NOMO-1 (cell line): ENCODE data around the gene ERN1.
"Not testable (repeated sequence)": the region's sequence is repeated elsewhere in the genome, so short reads cannot be mapped to it uniquely, and the experiment has no call there.

Source experiments
- DNase-seq, 2 experiments: peaks; one replicate each; lab custom pipeline; 2025; ENCODE audit not compliant: unreplicated experiment in 2 of 2; lab: John Stamatoyannopoulos, UW

ERN1 gene

DNA sequence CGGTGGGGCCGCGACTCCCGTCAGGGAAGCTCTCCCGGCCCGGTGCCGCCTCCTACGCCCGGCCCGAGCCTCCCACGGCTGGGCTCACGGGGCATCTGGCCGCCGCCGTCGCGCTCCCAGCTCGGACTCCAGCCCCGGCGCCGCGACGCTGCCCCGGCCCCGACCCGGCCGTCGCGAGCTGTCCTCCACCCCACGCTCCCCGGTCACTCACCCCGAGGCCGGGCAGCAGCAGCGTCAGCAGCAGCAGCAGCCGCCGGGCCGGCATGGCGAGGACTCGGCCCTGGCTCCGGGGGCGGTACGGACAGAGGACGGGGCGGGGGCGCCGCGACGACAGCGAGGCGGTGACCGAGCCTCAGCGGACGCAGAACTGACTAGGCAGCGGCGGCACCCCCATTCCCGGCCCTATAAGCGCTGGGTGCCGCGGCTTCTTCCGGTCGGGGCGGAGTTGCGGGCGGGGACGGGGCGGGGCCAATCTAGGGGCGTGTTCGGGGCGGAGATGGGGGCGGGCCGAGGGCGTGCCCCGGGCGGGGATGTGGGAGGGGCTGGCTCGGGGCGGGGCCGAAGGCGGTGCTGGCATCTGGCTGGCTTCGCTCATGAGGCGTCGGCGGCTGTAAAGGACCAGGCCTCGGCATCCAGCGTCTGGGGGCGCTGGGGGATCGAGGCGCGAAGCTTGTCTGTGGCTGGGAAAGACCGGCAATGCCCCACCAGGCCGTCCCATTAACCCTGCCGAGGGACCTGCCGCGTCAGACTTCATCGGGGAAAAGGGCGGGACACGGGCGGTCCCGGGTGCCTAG is at the start of gene ERN1:
ERN1 (minus strand) TSS at position 380 of the 794 bp plus-strand sequence; CDS start at position 265, 115 bp downstream.
- peak; percentile 85 to 88 for DNase-seq

DNA sequence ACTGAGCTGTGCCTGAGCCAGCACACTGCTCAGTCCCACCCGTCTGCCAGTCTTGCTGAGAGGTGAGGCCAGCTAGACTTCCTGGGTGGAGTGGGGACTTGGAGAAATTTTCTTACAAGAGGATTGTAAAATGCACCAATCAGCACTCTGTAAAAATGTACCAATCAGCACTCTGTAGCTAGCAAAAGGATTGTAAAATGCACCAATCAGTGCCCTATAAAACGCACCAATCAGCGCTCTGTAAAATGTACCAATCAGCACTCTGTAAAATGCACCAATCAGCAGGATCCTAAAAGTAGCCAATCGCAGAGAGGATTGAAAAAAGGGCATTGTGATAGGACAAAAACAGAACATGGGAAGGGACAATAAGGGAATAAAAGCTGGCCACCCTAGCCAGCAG is 49.1 kb upstream of the ERN1 start:
- not testable (repeated sequence) for DNase-seq

DNA sequence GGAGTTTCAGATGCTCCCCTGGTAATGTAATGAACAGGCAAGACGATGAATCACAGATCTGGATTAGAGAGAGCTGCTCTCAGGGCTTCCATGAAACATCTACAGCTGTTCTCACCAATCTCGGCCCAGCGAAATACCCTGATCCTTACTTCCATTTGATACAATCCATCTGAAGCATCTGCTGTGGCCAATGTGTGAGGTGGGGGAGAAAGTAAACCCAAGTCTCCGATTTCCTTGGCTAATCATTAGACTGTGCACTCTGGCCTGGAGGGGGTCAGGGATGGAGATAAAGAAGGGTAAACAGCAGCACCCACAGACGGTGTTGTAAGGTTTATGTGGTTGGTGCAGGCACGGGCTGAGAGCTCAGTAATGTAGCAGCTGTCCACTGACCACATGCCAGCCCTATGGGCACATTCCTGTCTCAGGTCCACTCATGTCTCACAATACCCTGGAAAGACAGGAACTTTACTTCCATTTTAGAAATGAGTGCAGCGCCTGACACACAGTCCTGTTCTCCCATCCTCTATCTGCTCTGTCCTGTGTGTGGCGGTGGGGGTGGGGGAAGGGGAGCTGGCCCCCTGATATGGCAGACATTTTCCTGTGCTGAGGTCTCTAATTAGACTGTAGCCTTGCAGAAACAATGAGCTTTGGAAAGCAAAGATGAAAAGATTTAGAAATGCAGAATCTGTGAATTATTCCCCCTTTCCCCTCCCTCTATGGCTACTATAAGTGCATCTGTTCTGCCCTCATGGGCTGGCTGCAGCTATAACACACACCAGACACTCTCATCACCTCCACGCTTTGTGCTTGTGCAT is 48.3 kb upstream of the ERN1 start:
- no peak for DNase-seq

- no peak for DNase-seq
These were observed 47.5 kb upstream of the ERN1 start for GRCh38 chr17:64177311-64178010.

DNA sequence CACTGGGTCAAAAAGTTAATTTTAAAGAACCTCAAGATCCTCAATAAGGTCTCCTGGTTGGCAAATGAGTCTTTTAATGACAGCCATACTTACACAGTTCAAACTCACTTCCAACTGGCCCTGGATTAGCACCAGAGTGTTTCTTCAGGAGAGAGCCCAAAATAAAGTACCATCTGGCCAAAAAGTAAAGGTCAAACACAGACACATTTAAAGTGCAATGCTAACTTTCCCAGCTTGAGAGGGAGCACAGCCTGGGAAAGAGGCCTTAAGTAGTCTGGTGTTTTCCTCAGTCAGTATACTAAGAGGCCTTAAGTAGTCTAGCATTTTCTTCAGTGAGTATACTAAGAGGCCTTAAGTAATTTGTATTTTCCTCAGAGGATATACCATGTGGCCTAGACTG is 46.6 kb upstream of the ERN1 start:
- DNase-seq = no peak

DNA sequence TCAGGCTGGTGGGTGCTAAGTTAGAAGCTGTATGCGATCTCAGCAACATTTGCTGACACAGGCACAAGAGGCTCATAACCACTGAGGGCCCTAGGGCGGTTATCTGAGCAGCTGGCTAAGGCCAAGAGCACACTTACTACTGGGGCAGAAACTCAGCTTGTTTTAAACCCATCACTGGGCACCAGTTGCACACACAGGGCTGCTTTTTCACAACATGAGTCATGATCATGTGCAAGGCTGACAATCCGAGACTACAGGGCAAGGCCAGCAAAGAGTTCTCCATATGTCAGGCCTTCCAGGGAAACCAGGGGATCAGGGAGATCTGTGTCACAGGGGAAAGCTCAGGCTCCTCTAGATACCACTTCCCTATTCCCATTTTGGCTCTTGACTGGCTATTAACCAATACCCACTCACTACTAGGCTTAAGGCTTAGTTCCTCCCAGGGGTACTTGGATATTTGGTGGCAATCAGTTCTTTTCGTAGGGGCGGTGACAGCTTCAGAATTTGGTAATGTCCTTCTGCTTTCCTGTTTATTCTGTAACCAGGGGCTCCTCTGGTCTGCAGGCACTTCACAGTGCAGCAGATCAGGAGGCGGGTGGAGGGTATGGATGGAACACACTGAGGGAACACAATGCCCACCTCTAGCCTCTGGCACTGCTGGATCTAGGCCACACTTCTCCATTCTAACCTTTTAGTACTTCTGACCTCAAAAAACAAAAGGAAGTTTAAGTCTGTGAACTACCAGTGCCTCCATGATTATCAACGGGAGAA is 44.9 kb upstream of the ERN1 start:
- DNase-seq = peak; percentile 91 to 95

DNA sequence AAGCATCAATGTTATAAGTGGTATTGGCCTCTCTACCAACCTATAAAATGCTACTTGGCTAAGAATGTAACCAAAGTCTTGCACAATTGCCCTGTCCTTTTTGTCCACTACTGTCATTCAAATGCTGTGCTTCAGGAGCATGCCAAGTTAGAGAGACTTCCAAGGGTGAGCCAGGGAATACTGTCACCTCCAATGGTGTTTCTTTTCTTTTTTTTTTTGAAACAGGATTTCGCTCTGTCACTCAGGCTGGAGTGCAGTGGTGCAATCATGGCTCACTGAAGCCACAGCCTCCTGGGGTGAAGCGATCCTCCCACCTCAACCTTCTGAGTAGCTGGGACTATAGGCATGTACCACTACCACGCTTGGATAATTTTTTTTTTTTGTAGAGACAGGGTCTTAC is 43.7 kb upstream of the ERN1 start:
- DNase-seq = no peak

- DNase-seq = no peak
These were observed 42.6 kb upstream of the ERN1 start for GRCh38 chr17:64172510-64172909.

- DNase-seq = no peak
These were observed 41.1 kb upstream of the ERN1 start for GRCh38 chr17:64171041-64171440.

DNA sequence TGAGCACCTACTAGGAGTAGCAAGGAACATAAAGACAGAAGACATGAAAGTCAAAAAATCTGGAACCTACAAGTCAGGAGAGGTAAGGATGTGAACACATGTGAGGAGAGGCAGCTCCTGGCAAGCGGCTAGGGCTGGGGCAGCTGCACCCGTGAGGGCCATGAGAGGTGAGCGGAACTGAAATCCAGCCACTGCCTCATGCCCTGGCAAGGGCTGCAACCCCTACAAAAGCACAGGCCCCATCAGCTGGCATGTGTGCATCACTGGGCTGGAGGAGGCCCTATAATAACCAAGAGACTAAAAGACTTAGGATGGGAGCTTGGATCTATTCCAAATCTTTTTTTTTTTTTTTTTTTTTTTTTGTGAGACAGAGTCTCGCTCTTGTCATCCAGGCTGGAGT is 40.3 kb upstream of the ERN1 start:
- no peak for DNase-seq

DNA sequence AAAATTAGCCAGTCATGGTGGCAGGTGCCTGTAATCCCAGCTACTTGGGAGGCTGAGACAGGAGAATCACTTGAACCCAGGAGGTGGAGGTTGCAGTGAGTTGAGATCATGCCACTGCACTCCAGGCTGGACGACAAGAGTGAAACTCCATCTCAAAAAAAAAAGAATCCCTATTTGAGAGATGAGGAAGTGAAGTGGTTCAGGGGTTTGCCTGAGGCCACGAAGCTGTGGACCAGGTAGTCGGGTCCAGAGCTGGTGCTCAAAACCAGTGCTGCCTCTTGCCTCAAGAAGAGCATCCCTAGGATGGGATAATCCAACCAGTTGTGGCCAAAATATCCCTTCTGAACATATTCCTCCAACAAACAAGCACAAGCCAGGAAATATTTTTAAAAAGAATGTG is 37.7 kb upstream of the ERN1 start:
- not testable (repeated sequence) for DNase-seq

- DNase-seq = no peak
These were observed 36.9 kb upstream of the ERN1 start for GRCh38 chr17:64166876-64167275.

DNA sequence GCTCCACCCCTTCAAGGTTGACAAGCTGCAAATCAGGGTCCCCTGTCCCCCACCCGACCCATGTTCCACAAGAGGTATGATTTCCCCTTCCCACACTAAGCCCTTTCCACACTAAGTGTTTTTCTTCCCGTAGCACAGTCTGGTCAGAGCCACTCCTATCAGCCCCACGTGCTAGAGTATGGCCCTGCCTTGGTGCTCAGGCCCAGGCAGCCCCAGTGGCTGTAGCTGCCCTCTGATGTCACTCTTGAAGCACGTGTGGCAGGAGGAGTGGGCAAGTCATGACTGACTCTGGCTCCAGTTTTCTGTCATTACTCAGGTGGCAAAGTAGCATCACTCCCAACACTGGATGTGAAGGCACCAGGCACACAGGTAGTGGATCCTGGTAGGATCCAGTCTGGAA is 35.4 kb upstream of the ERN1 start:
- no peak for DNase-seq

- no peak for DNase-seq
These were observed 34.8 kb upstream of the ERN1 start for GRCh38 chr17:64164596-64165285.

- DNase-seq = no peak
These were observed 33.5 kb upstream of the ERN1 start for GRCh38 chr17:64163468-64163867.

DNA sequence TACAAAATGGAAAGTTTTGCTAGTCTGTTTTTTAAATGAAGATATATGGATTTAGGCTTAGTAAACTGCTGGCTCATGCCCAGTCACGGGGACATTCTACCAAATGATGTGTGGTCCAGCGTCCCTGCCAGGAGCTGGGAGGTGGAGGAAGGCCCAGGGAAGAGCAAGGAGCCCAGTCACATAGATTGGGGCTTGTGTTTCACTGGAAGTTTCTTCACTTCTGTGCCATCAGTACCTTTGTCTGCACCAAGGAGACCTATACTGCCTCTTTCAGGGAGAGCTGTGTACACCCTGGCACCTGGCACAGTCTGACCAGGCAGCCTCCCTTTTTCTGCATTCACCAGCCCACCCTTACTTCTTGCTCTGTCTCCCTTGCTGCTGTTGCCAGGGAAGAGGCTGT is 32.6 kb upstream of the ERN1 start:
- DNase-seq = no peak

GRCh38 chr17:64161380-64162176 is 31.6 kb upstream of the ERN1 start:
- no peak for DNase-seq

DNA sequence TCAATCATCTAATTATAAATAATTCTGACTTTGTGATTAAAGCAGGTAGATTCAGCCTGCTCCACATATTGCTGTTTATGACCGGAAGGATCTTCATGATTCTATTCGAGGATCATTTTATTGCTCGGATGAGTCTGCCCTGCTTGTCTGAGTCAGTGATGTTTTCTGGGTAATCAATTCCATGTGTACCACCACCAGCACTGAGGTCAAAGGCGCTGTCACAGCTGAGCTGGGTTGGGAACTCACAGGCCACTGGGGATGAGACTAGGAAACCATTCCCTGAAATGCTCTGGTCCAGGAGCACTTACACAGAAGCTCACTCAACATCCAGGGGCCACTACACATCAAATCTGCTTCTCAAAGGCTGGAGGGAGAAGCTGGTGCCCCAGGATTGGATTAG is 30.4 kb upstream of the ERN1 start:
- no peak for DNase-seq

- no peak for DNase-seq
These were observed 29.1 kb upstream of the ERN1 start for GRCh38 chr17:64158831-64159590.
